ENCODE measurements around the gene NTRK1. TPM values are rescaled to one million over a fixed set of nuclear protein-coding genes. Genes with fewer than 3 reads are reported as not detected.
A peak's percentile ranks its signal among the peaks of the same experiment; 100 is the strongest.

Gene NTRK1
- polyA plus RNA-seq, 6 donors from 2014 or later, result not detected

GRCh38 chr1:156893048-156893953 lies 32.6 kb downstream of the NTRK1 start, which contains the start of gene PEAR1:
Gene PEAR1, plus strand, starts transcription at chr1:156893718. Its CDS starts 10,209 bp downstream, at chr1:156903927.
- Mint-ChIP-seq H3K4me1 (peaks cover 5 to 20% (median 14%) of the 10 kb centered on the region in 3 donors), H3K4me3 (peak within 1 kb of the TSS; percentile 12 to 79 (median 68)), H3K27ac (peak within 1 kb of the TSS in 3 of 6 donors; percentile 21 to 58 (median 29)), H3K36me3 (peaks cover 0 to 8% of the 10 kb centered on the region in 2 donors), H3K9me3 (no peaks in the 10 kb centered on the region), H3K27me3 (peaks cover 56 to 91% (median 78%) of the 10 kb centered on the region in 3 donors)
- ATAC-seq (ENCODE audit: low read depth in 2 of 2), result no peak
- DNase-seq, result no peak

GRCh38 chr1:156894001-156894400 lies 33.3 kb downstream of the NTRK1 start:
- H3K4me1 Mint-ChIP-seq, result peaks cover 9 to 20% (median 14%) of the 10 kb centered on the region in 3 donors
- DNase-seq (no peak), ATAC-seq (ENCODE audit: low read depth in 2 of 2) (no peak)
- H3K27ac Mint-ChIP-seq, result peak overlapping the region in 2 of 6 donors; percentile 29 to 58
- peak overlapping the region in 4 of 8 donors; percentile 12 to 56 (median 30) for H3K4me3 Mint-ChIP-seq
- peaks cover 0 to 1% of the 10 kb centered on the region in 2 donors for H3K36me3 Mint-ChIP-seq
- H3K27me3 Mint-ChIP-seq, result peaks cover 58 to 92% (median 78%) of the 10 kb centered on the region in 3 donors
- no peaks in the 10 kb centered on the region for H3K9me3 Mint-ChIP-seq

DNA sequence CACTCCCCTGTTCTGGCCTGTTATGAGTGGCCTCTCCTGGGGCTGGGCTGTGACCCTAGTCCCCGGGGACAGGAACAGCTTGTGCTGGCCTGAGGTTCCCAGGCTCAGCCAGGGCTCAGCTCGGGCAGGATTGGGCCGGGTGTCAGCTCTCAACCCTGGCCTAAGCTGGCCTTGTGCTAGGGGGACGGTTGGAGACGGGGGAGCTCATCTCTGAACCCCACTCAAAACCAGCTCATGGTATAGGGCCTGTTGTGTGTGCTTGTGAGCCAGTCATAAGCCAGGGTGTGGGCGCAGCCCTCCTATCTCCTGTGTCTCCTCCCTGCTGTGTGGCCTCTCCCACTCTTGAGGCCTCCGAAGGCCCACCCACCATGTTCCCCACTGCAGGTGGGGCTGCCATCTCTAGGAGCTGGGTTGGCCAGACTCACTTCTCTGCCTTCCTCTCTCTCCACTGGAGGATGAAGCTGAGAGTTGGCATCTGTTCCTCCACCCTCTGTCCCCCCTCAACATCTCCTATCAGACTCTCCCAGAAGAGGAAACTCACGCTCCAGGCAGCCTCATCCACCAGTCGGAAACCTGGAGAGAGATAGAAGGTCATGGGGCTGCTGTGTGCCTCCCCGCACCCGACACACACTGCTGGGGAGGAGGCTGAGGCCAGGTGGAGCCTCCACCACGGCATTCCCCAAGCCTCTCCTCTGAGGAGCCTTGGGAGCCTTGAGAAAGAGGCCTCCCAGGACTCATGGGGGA lies 34.2 kb downstream of the NTRK1 start:
- Mint-ChIP-seq H3K9me3 (no peaks in the 10 kb centered on the region), H3K4me3 (peak overlapping the region in 1 of 8 donors; percentile 53), H3K36me3 (no peaks in the 10 kb centered on the region), H3K4me1 (peaks cover 9 to 20% (median 14%) of the 10 kb centered on the region in 3 donors), H3K27me3 (peaks cover 57 to 90% (median 75%) of the 10 kb centered on the region in 3 donors), H3K27ac (peak overlapping the region in 1 of 6 donors; percentile 18)
- ATAC-seq (ENCODE audit: low read depth in 2 of 2) (no peak), DNase-seq (no peak)

DNA sequence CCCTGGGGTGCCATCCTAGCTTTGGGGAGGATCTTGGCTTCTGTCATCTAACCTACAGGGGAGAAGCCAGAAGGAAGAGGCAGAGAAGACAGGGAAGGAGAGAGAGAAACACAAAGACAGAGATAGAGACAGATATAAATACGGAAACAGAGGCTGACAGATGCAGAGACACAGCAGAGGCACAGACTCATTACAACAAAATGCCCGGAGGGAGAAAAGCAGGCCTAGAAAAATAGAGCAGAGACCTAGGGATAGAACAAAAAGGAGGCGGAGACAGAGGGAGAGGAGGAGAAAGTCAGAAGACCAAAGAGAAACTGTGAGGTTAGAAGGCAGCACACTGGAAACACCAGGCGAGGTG lies 34.8 kb downstream of the NTRK1 start:
- no peaks in the 10 kb centered on the region for H3K36me3 Mint-ChIP-seq
- peak overlapping the region in 1 of 8 donors; percentile 10 for H3K4me3 Mint-ChIP-seq
- peaks cover 5 to 20% (median 9%) of the 10 kb centered on the region in 3 donors for H3K4me1 Mint-ChIP-seq
- H3K27ac Mint-ChIP-seq, result peak overlapping the region in 1 of 6 donors; percentile 73
- DNase-seq (no peak), ATAC-seq (ENCODE audit: low read depth in 2 of 2) (no peak)
- H3K27me3 Mint-ChIP-seq, result peaks cover 52 to 90% (median 69%) of the 10 kb centered on the region in 3 donors
- H3K9me3 Mint-ChIP-seq, result no peaks in the 10 kb centered on the region

DNA sequence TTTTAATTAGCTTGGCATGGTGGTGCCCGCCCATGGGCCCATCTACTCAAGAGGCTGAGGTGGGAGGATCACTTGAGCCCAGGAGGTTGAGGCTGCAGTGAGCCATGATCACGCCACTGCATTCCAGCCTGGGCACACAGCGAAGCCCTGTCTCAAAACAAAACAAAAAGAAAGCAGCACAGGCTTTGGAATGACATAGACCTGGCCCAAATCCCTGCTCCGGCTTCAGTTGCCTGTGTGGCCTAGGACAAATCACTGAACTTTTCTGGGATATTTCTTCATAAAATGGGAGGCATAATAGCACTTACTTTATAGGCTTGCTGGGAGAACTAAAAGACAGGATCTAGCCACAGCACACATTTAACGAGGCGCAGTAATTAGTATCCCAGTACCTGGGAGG lies 35.3 kb downstream of the NTRK1 start:
- H3K9me3 Mint-ChIP-seq, result no peaks in the 10 kb centered on the region
- no peaks in the 10 kb centered on the region for H3K36me3 Mint-ChIP-seq
- H3K27ac Mint-ChIP-seq, result no peak overlapping the region
- ATAC-seq (ENCODE audit: low read depth in 2 of 2) (no peak), DNase-seq (no peak)
- peaks cover 5 to 20% (median 8%) of the 10 kb centered on the region in 3 donors for H3K4me1 Mint-ChIP-seq
- H3K4me3 Mint-ChIP-seq, result no peak overlapping the region
- H3K27me3 Mint-ChIP-seq, result peaks cover 47 to 88% (median 64%) of the 10 kb centered on the region in 3 donors

GRCh38 chr1:156896490-156897033 lies 35.9 kb downstream of the NTRK1 start:
- no peaks in the 10 kb centered on the region for H3K36me3 Mint-ChIP-seq
- H3K9me3 Mint-ChIP-seq, result no peaks in the 10 kb centered on the region
- peaks cover 5 to 20% (median 8%) of the 10 kb centered on the region in 3 donors for H3K4me1 Mint-ChIP-seq
- H3K27ac Mint-ChIP-seq, result no peak overlapping the region
- H3K4me3 Mint-ChIP-seq, result no peak overlapping the region
- ATAC-seq (ENCODE audit: low read depth in 2 of 2) (no peak), DNase-seq (no peak)
- H3K27me3 Mint-ChIP-seq, result peaks cover 40 to 88% (median 64%) of the 10 kb centered on the region in 3 donors

- ATAC-seq (ENCODE audit: low read depth in 2 of 2) (no peak), DNase-seq (no peak)
- no peak overlapping the region for H3K27ac Mint-ChIP-seq
- H3K4me1 Mint-ChIP-seq, result peaks cover 2 to 13% (median 5%) of the 10 kb centered on the region in 3 donors
- no peaks in the 10 kb centered on the region for H3K36me3 Mint-ChIP-seq
- no peaks in the 10 kb centered on the region for H3K9me3 Mint-ChIP-seq
- peaks cover 33 to 88% (median 67%) of the 10 kb centered on the region in 3 donors for H3K27me3 Mint-ChIP-seq
- H3K4me3 Mint-ChIP-seq, result no peak overlapping the region
Measured at GRCh38 chr1:156897078-156897825, 36.6 kb downstream of the NTRK1 start.

DNA sequence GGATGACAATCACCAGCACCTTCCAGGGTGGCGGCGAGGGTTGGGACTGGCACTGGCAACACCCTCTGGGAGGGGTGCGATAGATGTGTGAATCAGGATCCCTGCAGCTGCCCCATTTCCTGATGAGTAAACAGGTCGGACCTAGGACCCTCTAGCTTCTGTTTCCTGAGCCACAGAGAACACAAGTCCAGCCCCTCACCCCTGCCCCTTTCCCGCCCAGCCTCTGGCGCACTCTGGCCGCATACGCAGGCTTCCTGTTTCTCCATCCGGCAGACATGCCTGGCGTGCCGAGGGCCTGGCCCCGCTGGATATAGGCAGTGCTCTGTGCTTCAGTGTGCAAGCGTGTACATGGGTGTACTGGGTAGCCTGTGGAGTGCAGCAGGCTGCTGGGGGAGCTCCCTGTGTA lies 37.5 kb downstream of the NTRK1 start:
- Mint-ChIP-seq H3K27ac (peak overlapping the region in 1 of 6 donors; percentile 74), H3K4me3 (peak overlapping the region in 1 of 8 donors; percentile 53)

DNA sequence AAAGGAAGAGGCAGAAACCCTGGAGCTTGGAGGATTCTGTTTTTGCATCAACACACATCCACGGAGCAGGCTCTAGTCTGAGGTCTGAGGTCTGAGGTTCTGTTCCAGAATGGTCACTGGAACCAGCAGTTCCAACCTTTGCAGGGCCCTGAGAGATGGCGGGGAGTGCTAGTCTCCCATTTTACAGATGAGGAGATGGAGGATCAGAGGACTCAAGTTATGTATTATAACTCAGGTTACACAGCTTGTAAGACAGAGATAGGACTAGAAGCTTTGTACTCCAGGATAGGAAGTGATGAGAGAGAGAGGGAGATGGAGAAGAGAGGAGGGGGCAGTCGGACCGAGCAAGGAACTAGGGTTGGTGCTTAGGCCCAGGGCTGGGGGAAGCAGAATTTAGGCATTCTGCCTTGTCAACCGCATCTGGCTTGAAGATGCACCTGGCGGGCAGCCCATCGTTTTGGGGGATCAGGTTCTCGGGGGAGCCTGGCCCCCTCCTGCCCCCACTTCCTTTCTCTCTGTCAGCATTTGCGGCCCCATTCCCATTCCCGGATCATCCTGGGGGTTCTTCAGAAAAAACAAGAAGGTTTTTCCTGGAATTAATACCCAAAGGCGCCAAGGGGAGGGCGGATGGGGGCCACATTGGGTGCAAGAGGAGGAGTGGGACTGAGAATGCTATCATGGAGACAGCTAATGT lies 38.5 kb downstream of the NTRK1 start:
- peaks cover 27 to 78% (median 76%) of the 10 kb centered on the region in 3 donors for H3K27me3 Mint-ChIP-seq
- H3K27ac Mint-ChIP-seq, result peak overlapping the region in 1 of 6 donors; percentile 39
- no peaks in the 10 kb centered on the region for H3K9me3 Mint-ChIP-seq
- peaks cover 0 to 5% (median 2%) of the 10 kb centered on the region in 3 donors for H3K4me1 Mint-ChIP-seq
- no peak overlapping the region for H3K4me3 Mint-ChIP-seq
- ATAC-seq (ENCODE audit: low read depth in 2 of 2) (no peak), DNase-seq (no peak)
- H3K36me3 Mint-ChIP-seq, result no peaks in the 10 kb centered on the region

More for the DNA sequence above, 37.5 kb downstream of the NTRK1 start:
- no peak for ATAC-seq (ENCODE audit: low read depth in 2 of 2)
- DNase-seq, result no peak
- Mint-ChIP-seq H3K36me3 (no peaks in the 10 kb centered on the region), H3K9me3 (no peaks in the 10 kb centered on the region), H3K4me1 (peaks cover 0 to 5% (median 5%) of the 10 kb centered on the region in 3 donors), H3K27me3 (peaks cover 27 to 83% (median 72%) of the 10 kb centered on the region in 3 donors)

DNA sequence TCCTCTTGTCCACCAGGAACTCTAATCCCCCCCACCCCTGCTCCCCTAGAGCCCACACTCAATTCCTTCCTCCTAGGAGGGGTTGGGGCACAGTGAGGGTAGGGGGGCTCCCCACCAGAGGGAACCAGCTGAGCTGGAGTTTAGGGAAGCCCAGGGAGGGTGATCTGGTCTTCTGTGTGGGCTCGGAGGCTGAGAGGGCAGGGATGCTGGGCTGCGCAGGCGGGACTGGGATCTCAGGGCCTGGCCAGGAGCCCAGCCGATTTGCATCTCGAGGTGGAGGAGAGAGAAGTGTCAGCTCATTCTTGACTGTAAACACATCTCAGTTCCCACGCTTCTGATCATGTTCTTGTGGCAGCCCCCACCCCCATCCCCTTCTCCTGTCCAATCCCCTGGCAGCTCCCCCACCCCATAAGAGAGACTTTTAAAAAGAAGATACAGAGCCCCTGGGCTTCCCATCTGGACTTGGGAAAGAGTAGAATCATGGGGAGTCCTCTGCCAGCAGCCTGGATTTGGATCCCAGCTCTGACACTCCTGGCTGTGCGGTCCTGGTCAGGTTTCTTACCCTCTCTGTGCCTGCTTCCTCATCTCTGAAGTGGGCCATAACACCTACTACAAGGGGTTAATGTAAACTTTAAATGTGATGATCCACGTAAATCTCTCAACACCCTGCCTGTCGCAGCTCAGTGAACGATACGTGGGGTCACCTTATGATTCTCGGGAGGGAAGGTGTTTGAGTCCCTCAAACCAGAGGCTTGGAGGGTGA lies 39.5 kb downstream of the NTRK1 start:
- Mint-ChIP-seq H3K36me3 (no peaks in the 10 kb centered on the region), H3K4me1 (peaks cover 0 to 5% (median 0%) of the 10 kb centered on the region in 3 donors), H3K4me3 (no peak overlapping the region), H3K9me3 (no peaks in the 10 kb centered on the region), H3K27ac (no peak overlapping the region), H3K27me3 (peaks cover 20 to 70% (median 67%) of the 10 kb centered on the region in 3 donors)
- no peak for DNase-seq
- no peak for ATAC-seq (ENCODE audit: low read depth in 2 of 2)

DNA sequence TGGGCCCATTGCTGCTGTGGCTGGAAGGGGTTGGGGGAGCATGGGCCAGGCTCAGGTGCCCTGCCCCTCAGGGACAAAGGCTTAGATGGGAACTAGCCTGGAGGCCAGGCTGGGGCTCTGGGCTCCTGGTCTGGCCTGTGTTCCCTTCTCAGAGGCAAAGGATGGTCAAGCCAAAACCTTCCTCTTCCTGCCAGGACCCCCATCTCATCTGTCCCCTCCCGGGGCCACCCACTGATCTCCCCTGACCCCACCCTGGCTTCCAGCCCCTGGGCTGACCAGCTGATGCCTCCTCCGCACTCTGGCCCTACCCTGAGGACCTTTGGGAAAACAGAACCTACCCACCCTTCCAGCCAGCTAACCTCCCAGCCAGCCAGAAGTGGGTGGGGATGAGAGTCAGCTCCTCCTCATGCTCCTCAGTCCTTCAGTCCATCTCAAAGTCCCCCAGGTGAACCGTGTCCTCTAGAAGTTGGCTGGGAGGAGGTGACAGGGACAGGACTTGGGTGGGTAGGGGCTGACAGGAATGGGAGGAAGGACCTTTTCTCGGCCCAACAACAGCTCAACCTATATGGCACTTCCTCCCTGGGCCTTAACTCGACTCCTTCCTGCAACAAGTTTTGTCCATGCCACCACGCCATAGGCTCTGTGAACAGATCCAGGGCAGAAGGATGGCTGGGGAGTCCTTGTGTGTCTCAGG lies 40.4 kb downstream of the NTRK1 start:
- Mint-ChIP-seq H3K27me3 (peaks cover 14 to 70% (median 67%) of the 10 kb centered on the region in 3 donors), H3K27ac (peak overlapping the region in 1 of 6 donors; percentile 28), H3K36me3 (no peaks in the 10 kb centered on the region), H3K4me3 (no peak overlapping the region), H3K4me1 (peaks cover 0 to 5% (median 0%) of the 10 kb centered on the region in 3 donors), H3K9me3 (no peaks in the 10 kb centered on the region)
- no peak for DNase-seq
- ATAC-seq (ENCODE audit: low read depth in 2 of 2), result no peak

All from naive B cell (primary cell).